Endothelial cell of umbilical vein (primary cell): ENCODE data around the gene INPP5A.

Experiments
- CTCF ChIP-seq, 2 donors: IDR thresholded peaks; 1 replicate in 1 of 2; 2 replicates in 1 of 2; pipeline ENCODE4 v1.5.1; 2011; ENCODE audit warnings: low read length in 2 of 2, mild to moderate bottlenecking in 2 of 2, moderate library complexity in 2 of 2, control low read depth in 1 of 2, inconsistent platforms in 1 of 2, low read depth in 1 of 2; ENCODE audit not compliant: insufficient read depth in 1 of 2; ENCODE audit errors: extremely low read depth in 1 of 2
- EZH2 ChIP-seq: IDR thresholded peaks from 2 replicates; pipeline ENCODE4 v1.6.1; 2012; ENCODE audit warnings: borderline replicate concordance, low read depth, mild to moderate bottlenecking, moderate library complexity, low read length, inconsistent platforms; ENCODE audit not compliant: severe bottlenecking
- FOS ChIP-seq: IDR thresholded peaks from 2 replicates; pipeline ENCODE4 v1.6.1; 2011; ENCODE audit warnings: mild to moderate bottlenecking, low read length, moderate library complexity, borderline replicate concordance; ENCODE audit not compliant: insufficient read depth
- GATA2 ChIP-seq: IDR thresholded peaks from 2 replicates; pipeline ENCODE4 v1.7.0; 2011; ENCODE audit warnings: low read depth, mild to moderate bottlenecking, moderate library complexity, mixed read lengths, low read length; ENCODE audit not compliant: insufficient read length, insufficient read depth
- JUN ChIP-seq: IDR thresholded peaks from 2 replicates; pipeline ENCODE4 v1.6.1; 2011; ENCODE audit warnings: borderline replicate concordance, low read depth; ENCODE audit not compliant: insufficient read length, insufficient read depth
- MAX ChIP-seq: IDR thresholded peaks from 2 replicates; pipeline ENCODE4 v1.6.1; 2011; ENCODE audit not compliant: insufficient read depth, insufficient read length
- MYC ChIP-seq: IDR thresholded peaks from one replicate; pipeline ENCODE4 v1.6.1; 2011; ENCODE audit warnings: mild to moderate bottlenecking, low read depth, low read length
- POLR2A ChIP-seq: IDR thresholded peaks from 2 replicates; pipeline ENCODE4 v1.6.1; 2012; ENCODE audit warnings: low read depth, mild to moderate bottlenecking, control low read depth, low read length
- POLR2AphosphoS5 ChIP-seq: IDR thresholded peaks from 2 replicates; pipeline ENCODE4 v1.6.1; 2012; ENCODE audit warnings: low read depth, mild to moderate bottlenecking, control low read depth, low read length, moderate library complexity; ENCODE audit not compliant: insufficient read depth

DNA sequence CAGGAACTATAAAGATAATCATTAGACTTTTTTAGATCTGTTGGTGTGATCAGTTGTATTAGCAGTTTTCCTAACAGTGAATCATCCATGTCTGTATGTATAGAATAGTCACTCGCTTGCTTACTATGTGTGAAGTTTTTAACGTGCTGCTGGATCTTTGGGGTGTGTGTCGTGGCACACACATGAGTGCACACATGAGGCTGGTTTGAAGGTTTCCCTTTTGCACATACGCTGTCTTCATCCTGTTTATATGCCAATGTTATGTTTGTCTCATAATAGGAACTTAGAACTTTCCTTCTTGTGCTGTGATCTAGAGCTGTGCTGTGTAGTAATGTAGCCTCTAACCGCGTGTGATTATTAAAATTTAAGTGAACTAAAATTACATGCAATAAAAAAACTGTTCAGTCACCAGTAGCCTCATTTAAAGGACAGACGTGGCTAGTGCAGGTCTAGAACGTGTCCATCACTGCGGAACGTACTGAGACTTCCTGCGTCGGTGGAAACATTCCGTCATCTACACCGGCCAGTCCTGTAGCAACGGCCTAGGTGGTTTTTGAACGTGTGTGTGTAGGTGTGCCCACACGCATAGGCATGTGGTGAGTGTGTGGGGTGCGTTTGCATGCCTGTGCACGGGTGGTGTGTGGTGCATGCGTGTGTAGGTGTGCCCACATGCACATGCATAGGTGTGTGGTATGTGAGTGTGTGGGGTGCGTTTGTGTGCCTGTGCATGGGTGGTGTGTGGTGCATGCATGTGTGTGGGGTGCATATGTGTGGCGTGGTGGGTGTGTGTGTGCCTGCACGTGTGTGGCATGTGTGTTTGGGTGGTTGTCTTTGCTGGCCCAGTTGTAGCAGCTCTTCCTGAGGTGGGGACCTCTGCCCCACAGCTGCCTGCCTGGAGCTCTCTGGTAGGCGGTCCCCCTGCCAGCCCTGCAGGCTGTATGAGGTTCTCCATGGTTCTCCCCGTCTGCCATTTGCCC, 56.6 kb downstream of the INPP5A start:
- no peak for TF ChIP-seq EZH2
- no peak for TF ChIP-seq POLR2A
- no peak for TF ChIP-seq JUN
- TF ChIP-seq POLR2AphosphoS5, result no peak
- no peak for TF ChIP-seq CTCF (IDR thresholded peaks at IDR 0.05; ENCODE audit: extremely low read depth in 1 of 2, insufficient read depth in 1 of 2, low read depth in 1 of 2, low read length in 2 of 2)
- TF ChIP-seq MAX, result no peak
- no peak for TF ChIP-seq FOS
- no peak for TF ChIP-seq MYC
- no peak for TF ChIP-seq GATA2
